Fibroblast of lung (primary cell): ENCODE measurements around the gene MAP3K6. TPM values are rescaled to one million over a fixed set of nuclear protein-coding genes. Genes with fewer than 3 reads are reported as not detected.
A peak's percentile ranks its signal among the peaks of the same experiment; 100 is the strongest.
"Not testable (repeated sequence)": the region's sequence is repeated elsewhere in the genome, so short reads cannot be mapped to it uniquely, and the experiment has no call there.

Experiments used
- DNase-seq, 2 donors: peaks; one replicate each; pipeline versions ENCODE4 v3.0.0 to v3.0.0-alpha.2; 2010; ENCODE audit warnings: low read depth in 2 of 2
- H2AFZ ChIP-seq: 2 replicates; pipeline ENCODE4 v1.5.1; 2012; ENCODE audit warnings: low read length, control low read depth, inconsistent platforms
- H3K27ac ChIP-seq: 2 replicates; pipeline ENCODE4 v1.5.1; 2011; ENCODE audit warnings: low read length, control low read depth; ENCODE audit not compliant: insufficient read depth
- H3K27me3 ChIP-seq: 2 replicates; pipeline ENCODE4 v1.5.1; 2011; ENCODE audit warnings: mild to moderate bottlenecking, low read length; ENCODE audit not compliant: control insufficient read depth, insufficient read depth
- H3K36me3 ChIP-seq: 2 replicates; pipeline ENCODE4 v1.5.1; 2011; ENCODE audit warnings: low read length; ENCODE audit not compliant: control insufficient read depth, insufficient read depth
- H3K4me1 ChIP-seq: 2 replicates; pipeline ENCODE4 v1.5.1; 2011; ENCODE audit warnings: low read length; ENCODE audit not compliant: control insufficient read depth, insufficient read depth; ENCODE audit errors: extremely low read depth
- H3K4me2 ChIP-seq: 2 replicates; pipeline ENCODE4 v1.5.1; 2011; ENCODE audit warnings: low read length, control low read depth; ENCODE audit not compliant: insufficient read depth; ENCODE audit errors: extremely low read depth
- H3K4me3 ChIP-seq, 4 experiments: fragments of 200-600 bp in 1 of 4; sonication (generic) in 1 of 4; replicated peaks in 1 of 4; 2 replicates each; pipeline ENCODE4 v1.5.1; 2011 to 2016; ENCODE audit warnings: low read length in 4 of 4, low read depth in 3 of 4, mild to moderate bottlenecking in 3 of 4, control low read depth in 2 of 4, inconsistent platforms in 1 of 4, mixed read lengths in 1 of 4; ENCODE audit not compliant: insufficient read depth in 1 of 4; ENCODE audit errors: control extremely low read depth in 1 of 4
- H3K79me2 ChIP-seq: 2 replicates; pipeline ENCODE4 v1.5.1; 2012; ENCODE audit warnings: mild to moderate bottlenecking, low read length, inconsistent platforms; ENCODE audit not compliant: control insufficient read depth, insufficient read depth
- H3K9ac ChIP-seq: 2 replicates; pipeline ENCODE4 v1.5.1; 2011; ENCODE audit warnings: mild to moderate bottlenecking, low read length, control low read depth; ENCODE audit not compliant: insufficient read depth
- H3K9me3 ChIP-seq: 2 replicates; pipeline ENCODE4 v1.5.1; 2012; ENCODE audit warnings: low read depth, low read length; ENCODE audit not compliant: control insufficient read depth, insufficient read depth
- H4K20me1 ChIP-seq: 2 replicates; pipeline ENCODE4 v1.5.1; 2011; ENCODE audit warnings: low read length; ENCODE audit not compliant: control insufficient read depth, insufficient read depth; ENCODE audit errors: extremely low read depth
- EZH2 ChIP-seq: IDR thresholded peaks from 2 replicates; pipeline ENCODE4 v1.5.1; 2012; ENCODE audit warnings: low read length, control low read depth, mild to moderate bottlenecking; ENCODE audit errors: missing control alignments
- polyA plus RNA-seq, 2 donors: library from polyadenylated mRNA; depleted of rRNA in 1 of 2; stranded (reverse) in 1 of 2; unstranded in 1 of 2; fragments of >200 nt; gene quantifications; 2 replicates each; pipeline ENCODE4 v1.2.1, GENCODE V29; 2011 to 2012; ENCODE audit warnings: missing spikeins in 1 of 2
- total RNA-seq: library from RNA; depleted of rRNA; stranded (reverse); fragments of >200 nt; gene quantifications from 2 replicates; pipeline ENCODE4 v1.2.1, GENCODE V29; 2014
- TF ChIP-seq, protein P1 (sequence below), 2 donors: IDR thresholded peaks in 1 of 2; conservative IDR thresholded peaks in 1 of 2; 1 replicate in 1 of 2; 2 replicates in 1 of 2; pipeline ENCODE4 v1.5.1; 2011 to 2012; ENCODE audit warnings: low read length in 2 of 2, control low read depth in 1 of 2, inconsistent platforms in 1 of 2, low read depth in 1 of 2, mild to moderate bottlenecking in 1 of 2

MAP3K6 gene
- total and polyA plus RNA-seq, 2 donors (not counting 1 experiment from before 2014, with no cell fraction given), result 8.3 to 11.5 TPM

DNA sequence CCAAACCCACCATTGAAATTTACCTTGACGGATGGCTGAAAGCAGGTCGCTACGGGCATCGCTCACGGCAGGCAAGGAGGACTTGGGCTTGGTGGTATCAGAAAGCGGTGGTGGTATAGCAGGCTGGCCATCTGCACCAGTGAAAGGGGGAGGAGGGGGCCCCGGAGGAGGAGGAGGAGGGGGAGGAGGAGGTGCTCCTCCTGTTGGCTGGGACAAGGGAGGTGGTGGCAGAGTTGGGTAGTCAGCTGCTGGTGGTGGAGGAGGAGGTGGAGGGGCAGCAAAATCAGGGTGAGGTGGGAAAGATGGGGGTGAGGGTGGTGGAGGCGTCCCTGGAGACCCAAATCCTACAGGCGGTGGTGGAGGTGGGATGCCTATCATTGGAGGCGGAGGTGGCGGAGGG, 42.9 kb upstream of the MAP3K6 start:
- H3K9ac ChIP-seq, result no peak overlapping the region
- peaks cover 19% of the 10 kb centered on the region for H3K36me3 ChIP-seq
- H3K79me2 ChIP-seq, result no peaks in the 10 kb centered on the region
- H3K4me2 ChIP-seq, result no peak overlapping the region
- no peak for DNase-seq
- no peak overlapping the region for H2AFZ ChIP-seq
- no peak for TF ChIP-seq EZH2
- TF ChIP-seq, protein P1, sequence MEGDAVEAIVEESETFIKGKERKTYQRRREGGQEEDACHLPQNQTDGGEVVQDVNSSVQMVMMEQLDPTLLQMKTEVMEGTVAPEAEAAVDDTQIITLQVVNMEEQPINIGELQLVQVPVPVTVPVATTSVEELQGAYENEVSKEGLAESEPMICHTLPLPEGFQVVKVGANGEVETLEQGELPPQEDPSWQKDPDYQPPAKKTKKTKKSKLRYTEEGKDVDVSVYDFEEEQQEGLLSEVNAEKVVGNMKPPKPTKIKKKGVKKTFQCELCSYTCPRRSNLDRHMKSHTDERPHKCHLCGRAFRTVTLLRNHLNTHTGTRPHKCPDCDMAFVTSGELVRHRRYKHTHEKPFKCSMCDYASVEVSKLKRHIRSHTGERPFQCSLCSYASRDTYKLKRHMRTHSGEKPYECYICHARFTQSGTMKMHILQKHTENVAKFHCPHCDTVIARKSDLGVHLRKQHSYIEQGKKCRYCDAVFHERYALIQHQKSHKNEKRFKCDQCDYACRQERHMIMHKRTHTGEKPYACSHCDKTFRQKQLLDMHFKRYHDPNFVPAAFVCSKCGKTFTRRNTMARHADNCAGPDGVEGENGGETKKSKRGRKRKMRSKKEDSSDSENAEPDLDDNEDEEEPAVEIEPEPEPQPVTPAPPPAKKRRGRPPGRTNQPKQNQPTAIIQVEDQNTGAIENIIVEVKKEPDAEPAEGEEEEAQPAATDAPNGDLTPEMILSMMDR (conservative IDR thresholded peaks at IDR 0.05 in 1 of 2, IDR thresholded peaks at IDR 0.05 in 1 of 2; ENCODE audit: low read depth in 1 of 2, low read length in 2 of 2), result no peak
- H3K27ac ChIP-seq, result no peak overlapping the region
- no peak overlapping the region for H3K4me3 ChIP-seq
- H3K4me1 ChIP-seq, result peaks cover 13% of the 10 kb centered on the region
- H3K9me3 ChIP-seq, result no peaks in the 10 kb centered on the region
- no peaks in the 10 kb centered on the region for H3K27me3 ChIP-seq
- no peaks in the 10 kb centered on the region for H4K20me1 ChIP-seq

DNA sequence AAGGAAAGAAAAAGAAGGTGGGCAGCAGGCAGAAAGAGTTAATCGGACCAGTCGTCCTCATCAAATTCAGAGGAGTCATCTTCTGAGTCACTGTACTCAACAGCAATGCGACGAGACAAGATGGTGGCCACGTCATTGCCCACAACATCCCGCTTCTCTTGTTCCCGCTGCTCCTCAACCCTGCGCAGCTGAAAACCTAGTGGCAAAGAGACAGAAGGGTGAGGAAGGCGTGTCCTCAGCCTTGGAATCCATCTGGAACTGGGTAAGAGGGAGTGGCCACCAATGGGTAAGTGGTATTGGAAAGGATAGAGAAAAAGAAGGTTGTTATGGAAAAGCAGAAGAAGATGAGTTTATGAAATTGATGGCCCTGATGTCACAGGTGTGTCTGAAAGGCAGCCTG, 41.4 kb upstream of the MAP3K6 start:
- peaks cover 21% of the 10 kb centered on the region for H3K4me1 ChIP-seq
- no peaks in the 10 kb centered on the region for H3K27me3 ChIP-seq
- H3K9ac ChIP-seq, result no peak overlapping the region
- H3K9me3 ChIP-seq, result no peaks in the 10 kb centered on the region
- no peak overlapping the region for H3K4me2 ChIP-seq
- H3K4me3 ChIP-seq, result no peak overlapping the region
- DNase-seq, result peak in 1 of 2 donors; percentile 78
- TF ChIP-seq, protein P1 (conservative IDR thresholded peaks at IDR 0.05 in 1 of 2, IDR thresholded peaks at IDR 0.05 in 1 of 2; ENCODE audit: low read depth in 1 of 2, low read length in 2 of 2), result no peak
- no peak for TF ChIP-seq EZH2
- no peak overlapping the region for H2AFZ ChIP-seq
- H3K79me2 ChIP-seq, result no peaks in the 10 kb centered on the region
- H3K36me3 ChIP-seq, result peaks cover 12% of the 10 kb centered on the region
- no peaks in the 10 kb centered on the region for H4K20me1 ChIP-seq
- no peak overlapping the region for H3K27ac ChIP-seq

DNA sequence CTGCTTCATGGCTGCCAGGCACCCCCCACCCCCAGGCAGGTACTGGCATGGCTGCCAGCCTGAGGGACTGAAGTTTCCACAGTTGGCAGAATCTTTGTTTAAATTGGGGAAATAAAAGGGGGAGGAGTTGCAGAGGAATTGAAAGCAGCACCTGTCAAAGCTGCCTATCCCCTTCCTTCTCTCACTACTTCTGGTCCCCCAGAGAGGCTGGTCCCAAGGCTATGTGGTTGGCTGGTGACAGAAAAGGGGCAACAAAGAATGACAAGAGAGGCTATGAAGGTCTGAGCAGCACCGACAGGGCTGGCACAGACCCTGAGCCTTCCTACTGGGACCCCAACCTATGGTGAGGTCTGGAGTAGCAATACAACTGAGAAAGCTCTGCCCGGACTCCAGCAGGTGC, 40.0 kb upstream of the MAP3K6 start:
- H3K4me1 ChIP-seq, result peaks cover 31% of the 10 kb centered on the region

DNA sequence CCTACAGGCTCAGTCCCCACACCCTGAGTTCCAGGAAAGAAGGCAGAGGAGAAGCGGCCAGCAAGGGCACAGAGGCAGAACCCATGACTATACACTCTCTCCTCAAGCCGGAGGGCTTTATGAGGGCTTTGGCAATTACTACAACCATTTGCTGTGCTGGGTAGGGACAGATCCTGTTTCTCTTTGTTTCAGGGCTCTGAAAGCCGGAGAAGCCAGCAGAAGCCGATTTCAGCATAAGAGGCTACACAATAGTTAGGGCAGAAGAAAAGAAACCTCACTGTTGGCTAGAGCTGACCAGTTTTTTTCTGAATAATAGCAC, 39.6 kb upstream of the MAP3K6 start:
- no peak for TF ChIP-seq EZH2
- TF ChIP-seq, protein P1 (conservative IDR thresholded peaks at IDR 0.05 in 1 of 2, IDR thresholded peaks at IDR 0.05 in 1 of 2; ENCODE audit: low read depth in 1 of 2, low read length in 2 of 2), result no peak
- Histone ChIP-seq H3K4me1 (peaks cover 31% of the 10 kb centered on the region), H3K4me3 (no peak overlapping the region), H3K27me3 (no peaks in the 10 kb centered on the region), H3K9ac (no peak overlapping the region), H3K79me2 (no peaks in the 10 kb centered on the region), H3K36me3 (peaks cover 12% of the 10 kb centered on the region), H4K20me1 (no peaks in the 10 kb centered on the region), H3K9me3 (no peaks in the 10 kb centered on the region), H3K4me2 (no peak overlapping the region), H3K27ac (no peak overlapping the region), H2AFZ (no peak overlapping the region)
- DNase-seq, result no peak

More for the DNA sequence above, 40.0 kb upstream of the MAP3K6 start:
- DNase-seq, H2AFZ ChIP-seq, H3K4me2 ChIP-seq, H3K27me3 ChIP-seq, H3K9me3 ChIP-seq, H3K79me2 ChIP-seq, H3K27ac ChIP-seq, H3K4me3 ChIP-seq, H3K9ac ChIP-seq, H4K20me1 ChIP-seq: not testable (repeated sequence)
- peaks cover 12% of the 10 kb centered on the region for H3K36me3 ChIP-seq

DNA sequence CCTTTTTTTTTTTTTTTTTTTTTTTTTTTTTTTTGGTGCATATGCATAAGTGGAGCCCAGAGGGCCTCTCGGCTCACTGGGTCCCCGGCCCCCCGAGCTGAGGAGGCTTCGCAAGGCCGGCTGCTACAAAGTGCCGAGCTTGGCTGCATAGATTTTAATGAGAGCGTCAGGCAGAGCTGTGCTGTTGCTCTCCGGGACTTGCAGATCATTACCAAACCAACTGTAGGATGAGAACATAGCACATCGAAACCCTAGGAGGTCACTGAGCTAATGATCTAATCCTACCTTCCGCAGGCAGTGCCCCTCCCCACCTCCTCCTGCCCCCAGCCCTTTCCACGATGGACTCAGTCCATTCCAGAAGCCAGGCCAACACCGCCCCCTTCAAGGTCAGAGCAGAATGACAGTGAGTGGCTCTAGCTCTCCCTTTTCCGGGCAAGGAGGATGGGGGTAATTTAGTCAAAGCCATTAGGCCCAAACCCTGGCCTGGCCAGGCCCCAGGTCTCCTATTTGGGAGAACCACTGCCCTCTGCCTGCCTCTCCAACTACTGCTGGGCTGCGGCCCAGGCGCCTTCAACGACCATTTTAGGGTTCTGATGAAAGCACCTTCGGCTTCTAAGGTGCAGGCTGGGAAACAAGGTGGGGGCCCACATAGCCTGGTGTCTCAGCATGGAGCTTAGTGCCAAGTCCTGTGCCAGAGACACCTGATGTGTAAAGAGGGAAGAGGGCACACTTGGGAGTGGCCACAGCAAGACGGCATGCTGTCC, 39.0 kb upstream of the MAP3K6 start:
- not testable (repeated sequence) for H2AFZ ChIP-seq, H3K9ac ChIP-seq, H3K27me3 ChIP-seq, H3K4me2 ChIP-seq, H3K4me3 ChIP-seq, H3K27ac ChIP-seq, H3K9me3 ChIP-seq, H3K79me2 ChIP-seq, H4K20me1 ChIP-seq, DNase-seq
- Histone ChIP-seq H3K36me3 (peaks cover 12% of the 10 kb centered on the region), H3K4me1 (peaks cover 31% of the 10 kb centered on the region)
